ENCODE data around the gene TFAP2C.

TFAP2C gene

DNA sequence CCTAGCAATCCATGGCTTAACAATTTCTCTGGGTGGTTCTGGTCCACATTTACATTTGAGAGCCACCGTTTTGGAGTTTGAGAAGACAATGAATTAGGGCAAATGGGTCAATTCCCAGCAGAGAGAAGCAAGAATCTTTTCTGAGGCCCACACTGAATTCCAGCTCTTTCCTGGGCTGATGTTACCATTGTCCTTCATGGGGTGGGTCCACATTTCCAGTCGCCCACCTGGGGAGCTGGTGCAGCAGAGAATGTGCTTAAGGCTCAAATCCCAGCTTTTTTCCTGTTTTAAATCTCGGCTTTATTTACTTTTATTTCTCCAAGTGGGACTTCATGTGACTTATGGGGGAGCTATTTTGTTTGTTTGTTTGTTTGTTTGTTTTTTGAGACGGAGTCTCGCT, 44.2 kb upstream of the TFAP2C start:
- Histone ChIP-seq H3K4me2 (ENCODE audit: low read length) (no peak overlapping the region), H3K9me3 (ENCODE audit: insufficient read depth, low read depth, low read length) (no peaks in the 10 kb centered on the region), H3K23ac (ENCODE audit: low read length) (no peak overlapping the region), H3K4me3 (ENCODE audit: low read depth, low read length) (no peak overlapping the region), H4K8ac (ENCODE audit: low read depth, low read length) (peak overlapping the region; percentile 67), H3K9ac (ENCODE audit: low read length) (no peak overlapping the region), H2BK120ac (ENCODE audit: insufficient read depth, low read length, poor library complexity) (peak overlapping the region; percentile 25), H3K36me3 (ENCODE audit: control insufficient read depth in 1 of 2, insufficient read depth in 2 of 2, low read length in 2 of 2) (no peaks in the 10 kb centered on the region), H3K27ac (ENCODE audit: low read depth, low read length) (peak overlapping the region; percentile 30), H3K4me1 (ENCODE audit: control insufficient read depth in 1 of 2, insufficient read depth in 2 of 2, low read length in 2 of 2) (peaks cover 0 to 6% of the 10 kb centered on the region in 2 experiments), H3K79me2 (ENCODE audit: control insufficient read depth, insufficient read depth, low read length, poor library complexity) (peaks cover 2% of the 10 kb centered on the region), H3K14ac (ENCODE audit: low read length) (no peak overlapping the region), H2AK5ac (ENCODE audit: low read length) (no peak overlapping the region), H3K27me3 (ENCODE audit: insufficient read depth, low read length) (no peaks in the 10 kb centered on the region), H3K4ac (ENCODE audit: low read depth, low read length) (no peak overlapping the region), H3K18ac (ENCODE audit: low read length) (no peak overlapping the region), H3K79me1 (ENCODE audit: low read length) (peaks cover 7% of the 10 kb centered on the region), H4K91ac (ENCODE audit: low read depth, low read length) (peak overlapping the region; percentile 67), H2BK12ac (ENCODE audit: low read length) (peak overlapping the region; percentile 66), H2AFZ (ENCODE audit: insufficient read depth, low read length, poor library complexity) (no peak overlapping the region), H2BK5ac (ENCODE audit: low read depth, low read length, poor library complexity) (no peak overlapping the region), H4K12ac (ENCODE audit: low read depth, low read length) (no peak overlapping the region)
- no CpG with 5 or more reads among the region's 5 CpGs for WGBS (ENCODE audit: extremely low coverage, insufficient coverage, insufficient read length)
- no peak for DNase-seq

DNA sequence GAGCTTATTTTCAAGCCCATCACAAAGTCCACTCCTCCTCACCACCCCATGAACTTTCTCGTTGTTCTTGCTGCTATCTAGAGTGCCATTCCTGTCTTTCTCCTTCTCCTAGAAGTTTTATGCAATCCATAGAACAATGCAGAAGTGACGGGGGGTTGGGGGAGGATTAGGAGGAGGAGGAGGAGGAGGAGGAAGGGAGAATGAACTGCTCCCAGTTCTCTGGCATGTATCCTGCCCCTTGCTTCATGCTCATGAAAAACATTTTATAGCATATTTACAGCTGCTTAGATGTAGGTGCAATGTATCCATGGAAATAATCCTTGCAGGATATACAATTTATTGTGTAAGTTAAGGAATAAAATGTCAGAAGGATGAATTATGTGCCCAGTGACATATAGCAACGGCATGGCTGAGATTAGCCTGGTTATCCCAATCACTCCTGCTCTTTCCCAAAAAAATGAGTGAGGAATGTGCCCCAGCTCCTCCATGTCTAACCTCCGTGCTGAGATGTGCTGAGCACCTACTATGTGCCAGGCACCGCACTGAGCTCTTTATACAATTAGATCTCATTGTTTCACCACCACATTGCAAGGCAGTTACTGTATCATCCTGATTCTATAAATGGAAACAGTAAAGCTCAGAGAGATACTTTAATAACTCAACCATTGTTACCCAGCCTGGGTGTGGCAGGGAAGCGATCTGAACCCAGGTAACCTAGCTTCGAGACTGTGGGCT, 41.6 kb upstream of the TFAP2C start:
- Histone ChIP-seq H3K9ac (ENCODE audit: low read length) (no peak overlapping the region), H3K4me2 (ENCODE audit: low read length) (no peak overlapping the region), H3K79me1 (ENCODE audit: low read length) (peaks cover 9% of the 10 kb centered on the region), H2BK120ac (ENCODE audit: insufficient read depth, low read length, poor library complexity) (no peak overlapping the region), H4K91ac (ENCODE audit: low read depth, low read length) (peak overlapping the region; percentile 5), H3K14ac (ENCODE audit: low read length) (no peak overlapping the region), H3K79me2 (ENCODE audit: control insufficient read depth, insufficient read depth, low read length, poor library complexity) (no peaks in the 10 kb centered on the region), H3K4ac (ENCODE audit: low read depth, low read length) (no peak overlapping the region), H3K18ac (ENCODE audit: low read length) (no peak overlapping the region), H2BK5ac (ENCODE audit: low read depth, low read length, poor library complexity) (peak overlapping the region; percentile 27), H3K9me3 (ENCODE audit: insufficient read depth, low read depth, low read length) (no peaks in the 10 kb centered on the region), H3K27ac (ENCODE audit: low read depth, low read length) (peak overlapping the region; percentile 1), H2BK12ac (ENCODE audit: low read length) (no peak overlapping the region), H3K4me1 (ENCODE audit: control insufficient read depth in 1 of 2, insufficient read depth in 2 of 2, low read length in 2 of 2) (peaks cover 2 to 11% of the 10 kb centered on the region in 2 experiments), H3K4me3 (ENCODE audit: low read depth, low read length) (no peak overlapping the region), H3K27me3 (ENCODE audit: insufficient read depth, low read length) (no peaks in the 10 kb centered on the region), H4K8ac (ENCODE audit: low read depth, low read length) (no peak overlapping the region), H2AK5ac (ENCODE audit: low read length) (no peak overlapping the region), H4K12ac (ENCODE audit: low read depth, low read length) (no peak overlapping the region), H3K36me3 (ENCODE audit: control insufficient read depth in 1 of 2, insufficient read depth in 2 of 2, low read length in 2 of 2) (no peaks in the 10 kb centered on the region), H2AFZ (ENCODE audit: insufficient read depth, low read length, poor library complexity) (no peak overlapping the region), H3K23ac (ENCODE audit: low read length) (no peak overlapping the region)
- WGBS (ENCODE audit: extremely low coverage, insufficient coverage, insufficient read length), result no CpG with 5 or more reads among the region's 7 CpGs
- DNase-seq, result no peak

DNA sequence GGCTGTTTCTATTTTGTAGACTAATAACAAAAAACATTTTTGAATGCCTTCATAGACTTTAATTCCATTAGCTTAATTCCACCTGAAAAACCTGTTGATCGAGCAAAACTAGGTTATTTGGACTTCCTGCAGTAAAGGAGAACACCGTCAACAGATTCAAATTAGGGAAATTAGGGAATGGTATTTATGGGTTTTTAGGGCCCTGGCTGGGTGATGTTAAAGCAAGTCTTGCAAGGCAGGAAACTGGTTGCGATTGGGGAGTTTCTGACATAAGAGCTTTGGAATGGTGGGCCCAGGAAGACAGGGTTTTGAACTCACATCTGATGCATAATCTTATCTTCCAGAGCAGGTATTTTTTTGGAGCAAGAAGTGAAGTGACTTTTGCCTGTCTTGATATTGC, 40.1 kb upstream of the TFAP2C start:
- WGBS (ENCODE audit: extremely low coverage, insufficient coverage, insufficient read length), result no CpG with 5 or more reads among the region's 3 CpGs
- no peak overlapping the region for H2BK12ac ChIP-seq (ENCODE audit: low read length)
- peaks cover 9% of the 10 kb centered on the region for H3K79me1 ChIP-seq (ENCODE audit: low read length)
- H3K4me3 ChIP-seq (ENCODE audit: low read depth, low read length), result no peak overlapping the region
- no peak overlapping the region for H3K18ac ChIP-seq (ENCODE audit: low read length)
- no peak overlapping the region for H4K12ac ChIP-seq (ENCODE audit: low read depth, low read length)
- peaks cover 2 to 17% of the 10 kb centered on the region in 2 experiments for H3K4me1 ChIP-seq (ENCODE audit: control insufficient read depth in 1 of 2, insufficient read depth in 2 of 2, low read length in 2 of 2)
- H2AK5ac ChIP-seq (ENCODE audit: low read length), result no peak overlapping the region
- no peak overlapping the region for H4K91ac ChIP-seq (ENCODE audit: low read depth, low read length)
- no peaks in the 10 kb centered on the region for H3K9me3 ChIP-seq (ENCODE audit: insufficient read depth, low read depth, low read length)
- H3K4me2 ChIP-seq (ENCODE audit: low read length), result no peak overlapping the region
- no peaks in the 10 kb centered on the region for H3K27me3 ChIP-seq (ENCODE audit: insufficient read depth, low read length)
- H2BK120ac ChIP-seq (ENCODE audit: insufficient read depth, low read length, poor library complexity), result no peak overlapping the region
- H3K4ac ChIP-seq (ENCODE audit: low read depth, low read length), result no peak overlapping the region
- H3K23ac ChIP-seq (ENCODE audit: low read length), result no peak overlapping the region
- H4K8ac ChIP-seq (ENCODE audit: low read depth, low read length), result no peak overlapping the region
- no peak overlapping the region for H2AFZ ChIP-seq (ENCODE audit: insufficient read depth, low read length, poor library complexity)
- H3K9ac ChIP-seq (ENCODE audit: low read length), result no peak overlapping the region
- no peak overlapping the region for H2BK5ac ChIP-seq (ENCODE audit: low read depth, low read length, poor library complexity)
- H3K14ac ChIP-seq (ENCODE audit: low read length), result no peak overlapping the region
- H3K27ac ChIP-seq (ENCODE audit: low read depth, low read length), result peak overlapping the region; percentile 65
- no peaks in the 10 kb centered on the region for H3K79me2 ChIP-seq (ENCODE audit: control insufficient read depth, insufficient read depth, low read length, poor library complexity)
- DNase-seq, result peak in 1 of 2 donors; percentile 73
- no peaks in the 10 kb centered on the region for H3K36me3 ChIP-seq (ENCODE audit: control insufficient read depth in 1 of 2, insufficient read depth in 2 of 2, low read length in 2 of 2)

DNA sequence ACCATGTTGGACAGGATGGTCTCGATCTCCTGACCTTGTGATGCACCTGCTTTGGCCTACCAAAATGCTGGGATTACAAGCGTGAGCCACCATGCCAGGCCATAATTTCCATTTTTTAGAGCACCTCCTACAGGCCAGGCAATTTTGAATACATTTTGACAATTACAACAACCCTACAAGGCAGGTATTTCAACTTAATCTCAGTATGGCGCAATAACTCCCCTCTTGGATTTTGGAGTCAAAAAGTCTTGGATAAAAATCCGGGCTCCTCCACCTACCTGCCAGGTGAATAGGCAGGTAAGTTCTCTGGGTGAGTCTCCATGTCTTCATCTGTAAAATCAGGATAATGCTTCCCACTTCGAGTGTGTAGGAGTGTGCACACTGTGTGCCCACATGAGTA, 39.5 kb upstream of the TFAP2C start:
- no peak overlapping the region for H2AFZ ChIP-seq (ENCODE audit: insufficient read depth, low read length, poor library complexity)
- no peak overlapping the region for H3K14ac ChIP-seq (ENCODE audit: low read length)
- no peak overlapping the region for H3K23ac ChIP-seq (ENCODE audit: low read length)
- H3K79me1 ChIP-seq (ENCODE audit: low read length), result peaks cover 9% of the 10 kb centered on the region
- no peak overlapping the region for H3K4me3 ChIP-seq (ENCODE audit: low read depth, low read length)
- no peaks in the 10 kb centered on the region for H3K27me3 ChIP-seq (ENCODE audit: insufficient read depth, low read length)
- no peaks in the 10 kb centered on the region for H3K36me3 ChIP-seq (ENCODE audit: control insufficient read depth in 1 of 2, insufficient read depth in 2 of 2, low read length in 2 of 2)
- no peaks in the 10 kb centered on the region for H3K79me2 ChIP-seq (ENCODE audit: control insufficient read depth, insufficient read depth, low read length, poor library complexity)
- H3K4me2 ChIP-seq (ENCODE audit: low read length), result no peak overlapping the region
- H3K27ac ChIP-seq (ENCODE audit: low read depth, low read length), result peak overlapping the region; percentile 24
- no peak overlapping the region for H2AK5ac ChIP-seq (ENCODE audit: low read length)
- peak overlapping the region; percentile 39 for H4K91ac ChIP-seq (ENCODE audit: low read depth, low read length)
- H2BK5ac ChIP-seq (ENCODE audit: low read depth, low read length, poor library complexity), result no peak overlapping the region
- H3K4me1 ChIP-seq (ENCODE audit: control insufficient read depth in 1 of 2, insufficient read depth in 2 of 2, low read length in 2 of 2), result peaks cover 2 to 17% of the 10 kb centered on the region in 2 experiments
- no CpG with 5 or more reads among the region's 5 CpGs for WGBS (ENCODE audit: extremely low coverage, insufficient coverage, insufficient read length)
- H3K4ac ChIP-seq (ENCODE audit: low read depth, low read length), result no peak overlapping the region
- no peak overlapping the region for H2BK12ac ChIP-seq (ENCODE audit: low read length)
- peak in 1 of 2 donors; percentile 43 for DNase-seq
- H3K9ac ChIP-seq (ENCODE audit: low read length), result no peak overlapping the region
- no peak overlapping the region for H4K8ac ChIP-seq (ENCODE audit: low read depth, low read length)
- H3K9me3 ChIP-seq (ENCODE audit: insufficient read depth, low read depth, low read length), result no peaks in the 10 kb centered on the region
- H4K12ac ChIP-seq (ENCODE audit: low read depth, low read length), result no peak overlapping the region
- no peak overlapping the region for H3K18ac ChIP-seq (ENCODE audit: low read length)
- peak overlapping the region; percentile 19 for H2BK120ac ChIP-seq (ENCODE audit: insufficient read depth, low read length, poor library complexity)
